Hindlimb muscle (tissue), 1 donor: ENCODE data around the gene INPP5K. TPM values are rescaled to one million over a fixed set of nuclear protein-coding genes. Genes with fewer than 3 reads are reported as not detected.

Source experiments
- DNase-seq: peaks from one replicate; pipeline ENCODE4 v3.0.0-alpha.2; 2013
- polyA plus RNA-seq: library from polyadenylated mRNA; unstranded; fragments of 120-200 nt; gene quantifications from one replicate; pipeline ENCODE4 v1.2.1, GENCODE V29; 2013; ENCODE audit not compliant: insufficient read length

INPP5K gene
- polyA plus RNA-seq, 1 donor, result 34.5 TPM

DNA sequence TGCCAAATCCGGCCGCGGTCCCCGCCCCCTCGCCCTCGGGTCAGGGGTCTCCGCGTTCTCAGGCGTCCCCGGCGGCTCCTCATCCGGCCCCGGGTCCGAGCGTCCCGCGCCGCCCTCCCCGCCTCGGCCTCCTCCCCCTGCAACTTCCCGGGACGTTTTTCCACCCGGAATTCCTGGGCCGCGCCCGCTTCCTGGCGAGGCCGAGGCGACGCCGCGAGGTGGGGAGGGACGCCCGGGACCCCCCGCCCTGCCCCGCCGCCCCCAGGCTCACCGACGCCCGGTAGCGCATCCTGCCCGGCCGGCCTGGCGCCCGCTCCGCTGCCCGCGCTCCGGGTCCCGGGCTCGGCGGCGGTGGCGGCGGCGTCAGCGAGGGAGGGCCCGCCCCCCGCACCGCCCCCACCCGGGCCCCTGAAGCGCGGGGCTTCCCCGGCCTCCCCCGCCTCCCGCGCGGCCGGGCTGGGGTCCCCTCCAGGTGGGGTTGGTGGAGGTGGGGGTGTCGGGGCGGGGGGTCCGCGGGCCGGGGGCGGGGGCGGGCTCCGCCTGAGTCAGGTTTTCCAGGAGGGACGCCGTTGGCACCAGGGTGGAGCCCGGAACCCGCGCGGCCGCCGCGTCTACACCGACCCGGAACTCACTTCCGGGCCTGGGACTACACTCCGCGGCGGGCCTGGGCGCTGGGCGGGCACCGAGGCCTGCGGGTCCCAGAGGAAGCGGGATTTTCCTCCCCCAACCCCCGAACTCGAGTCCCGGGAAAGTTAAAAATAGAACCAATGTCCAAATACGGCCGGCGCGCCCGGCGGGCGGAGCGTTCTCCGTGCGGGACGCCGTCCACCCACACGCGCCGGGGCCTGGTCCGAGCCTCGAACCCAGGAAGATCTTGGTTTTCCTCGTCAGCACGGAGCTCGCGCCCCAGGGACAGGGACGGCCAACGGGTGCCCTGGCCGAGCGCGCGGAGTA is 30.7 kb downstream of the INPP5K start:
- peak; percentile 75 for DNase-seq

GRCh38 chr17:1484676-1485422 is 31.6 kb downstream of the INPP5K start:
- no peak for DNase-seq

- no peak for DNase-seq
Observed at GRCh38 chr17:1484060-1484535, 32.3 kb downstream of the INPP5K start.

GRCh38 chr17:1482680-1483079 is 33.7 kb downstream of the INPP5K start:
- no peak for DNase-seq

GRCh38 chr17:1481736-1482135 is 34.7 kb downstream of the INPP5K start:
- DNase-seq, result no peak

GRCh38 chr17:1480747-1481465 is 35.5 kb downstream of the INPP5K start:
- no peak for DNase-seq

DNA sequence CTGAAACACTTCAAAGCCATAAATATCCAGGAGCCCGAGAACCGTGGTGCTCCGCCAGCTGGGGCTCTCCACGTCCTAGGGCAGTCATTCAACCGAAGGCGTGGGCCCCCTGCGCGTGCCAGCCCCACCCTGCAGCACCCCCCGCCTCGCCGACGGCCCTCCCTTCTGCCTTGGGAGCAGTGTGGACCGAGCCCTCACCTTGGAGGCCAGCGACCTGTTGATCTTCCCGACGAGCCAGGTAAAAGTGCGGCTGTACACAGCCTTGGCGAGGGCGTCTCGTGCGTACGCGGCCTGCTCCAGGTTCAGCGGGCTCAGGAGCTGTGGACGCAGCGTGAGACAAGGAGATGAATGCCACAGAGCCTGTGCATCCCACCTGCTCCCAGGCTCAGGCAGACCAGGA is 38.0 kb downstream of the INPP5K start:
- DNase-seq, result no peak

- no peak for DNase-seq
Observed at GRCh38 chr17:1475321-1475854, 41.0 kb downstream of the INPP5K start.

DNA sequence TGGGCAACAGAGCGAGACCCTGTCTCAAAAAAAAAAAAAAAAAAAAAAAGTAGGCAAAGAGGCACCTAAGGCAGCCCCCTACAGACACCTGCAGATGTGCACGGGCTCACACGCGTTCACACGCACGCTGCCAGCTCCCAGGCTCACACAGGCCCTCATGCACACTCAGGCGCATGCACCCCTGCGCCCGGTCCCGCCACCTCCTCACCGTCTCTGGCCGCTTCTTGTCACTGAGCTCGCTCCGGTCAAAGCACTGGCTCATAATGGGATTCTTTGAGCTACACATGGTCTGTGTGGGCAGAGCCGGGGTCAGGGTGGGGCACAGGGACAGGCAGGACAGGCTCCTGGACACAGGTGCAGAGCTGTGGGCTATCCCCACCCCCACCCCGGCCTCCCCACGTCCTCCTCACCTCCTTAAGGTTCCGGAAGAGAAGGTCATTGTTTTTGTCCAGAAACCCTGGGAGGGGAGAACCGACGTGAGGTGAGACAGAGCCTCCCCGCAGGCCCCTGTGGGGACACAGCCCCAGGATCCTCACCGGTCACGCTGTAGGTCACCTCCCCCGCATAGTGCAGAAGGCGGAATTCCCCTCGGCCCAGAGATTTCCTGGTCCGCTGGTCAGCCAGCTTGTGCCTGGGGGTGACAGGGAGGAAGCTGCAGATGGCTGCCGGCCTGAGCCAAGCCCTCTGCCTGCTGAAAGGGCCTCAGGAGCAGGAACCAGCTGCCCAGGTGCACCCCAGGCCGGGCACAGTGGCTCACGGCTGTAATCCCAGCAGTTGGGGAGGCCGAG is 41.8 kb downstream of the INPP5K start:
- no peak for DNase-seq

DNA sequence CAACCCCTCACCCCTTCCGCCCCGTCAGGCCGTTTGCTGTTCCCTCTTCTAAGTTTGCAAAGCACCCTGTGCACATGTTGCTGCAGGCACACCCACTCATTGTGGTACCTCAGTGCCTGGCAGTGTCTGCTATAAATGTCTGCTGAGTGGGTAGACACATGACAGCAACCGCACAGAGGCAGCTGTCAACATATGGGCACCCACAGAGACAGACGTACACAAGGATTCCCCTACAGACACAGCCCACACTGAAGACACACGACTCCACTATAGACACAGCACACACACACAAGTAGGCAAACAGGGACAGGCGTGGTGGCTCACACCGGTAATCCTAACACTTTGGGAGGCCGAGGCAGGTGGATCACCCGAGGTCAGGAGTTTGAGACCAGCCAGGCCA is 42.6 kb downstream of the INPP5K start:
- no peak for DNase-seq

DNA sequence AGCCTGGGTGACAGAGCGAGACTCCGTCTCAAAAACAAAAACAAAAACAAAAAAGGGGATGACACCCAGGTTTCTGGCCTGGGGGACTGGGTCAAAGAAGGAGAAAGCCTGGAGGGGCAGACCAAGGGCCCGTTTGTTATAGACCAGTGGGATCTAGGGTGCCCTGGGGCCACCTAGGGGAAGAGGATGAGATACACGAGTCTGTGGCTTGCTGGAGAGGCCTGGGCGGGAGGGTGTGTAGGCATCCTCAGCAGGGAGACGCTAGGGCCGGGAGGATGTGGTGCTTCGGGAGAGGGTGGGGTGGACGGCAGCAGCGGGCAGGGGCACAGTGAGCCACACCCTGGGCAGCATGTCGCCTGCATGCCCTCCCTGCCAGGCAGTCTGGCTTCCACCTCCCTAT is 43.2 kb downstream of the INPP5K start:
- DNase-seq, result no peak

GRCh38 chr17:1471911-1472821 is 44.2 kb downstream of the INPP5K start:
- DNase-seq, result no peak

DNA sequence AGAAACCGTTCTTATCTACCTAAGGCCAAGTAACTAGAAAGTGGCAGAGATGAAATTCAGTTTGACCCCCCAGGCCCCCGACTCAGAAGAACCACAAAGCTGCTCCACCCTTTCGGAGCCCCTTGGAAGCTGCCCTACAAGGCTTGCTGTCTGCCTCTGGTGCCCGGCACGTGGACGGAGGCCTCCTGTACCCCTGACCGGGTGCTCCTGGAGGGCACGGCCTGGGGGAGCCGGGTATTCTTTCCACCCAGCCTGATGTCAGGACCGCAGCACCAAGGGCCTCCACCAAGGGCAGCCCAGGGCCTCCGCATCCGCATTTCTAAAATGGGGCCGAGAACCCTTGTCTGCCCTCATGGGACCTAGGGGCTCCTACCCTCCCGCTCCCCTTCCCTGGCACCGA is 44.9 kb downstream of the INPP5K start:
- no peak for DNase-seq

- DNase-seq, result no peak
Observed at GRCh38 chr17:1470755-1471462, 45.5 kb downstream of the INPP5K start.

DNA sequence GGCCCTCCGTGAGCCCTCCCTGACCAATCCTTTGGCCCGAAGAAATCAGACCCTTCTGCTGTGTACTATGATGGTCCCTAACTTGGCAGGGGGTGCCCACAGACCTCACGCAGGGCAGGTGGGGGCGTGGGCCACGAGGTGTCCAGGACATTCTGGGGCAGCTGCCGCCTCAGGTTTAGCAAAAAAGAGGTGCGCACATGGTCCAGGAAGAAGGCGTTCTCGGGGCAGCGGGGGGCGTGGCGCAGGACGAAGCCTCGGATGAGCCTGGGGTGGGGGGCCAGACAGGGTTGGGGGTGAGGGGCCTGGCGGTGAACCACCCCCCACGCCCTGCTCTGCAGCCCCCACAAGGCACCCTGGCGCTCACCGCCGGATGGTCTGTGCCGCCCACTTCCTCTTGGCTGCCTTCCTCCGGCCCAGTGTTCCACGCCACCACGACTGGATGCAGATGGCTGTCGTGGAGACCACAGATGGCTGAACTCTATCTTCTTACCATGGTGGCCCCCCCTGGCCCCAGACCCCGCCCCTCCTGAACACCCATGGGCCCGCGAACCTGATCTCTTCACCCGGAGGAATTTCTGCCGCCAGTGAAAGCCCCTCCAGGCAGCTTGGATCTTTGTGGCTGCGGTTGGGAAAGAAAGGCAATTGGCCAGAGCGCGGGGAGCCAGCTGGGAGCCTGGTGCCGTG is 46.2 kb downstream of the INPP5K start:
- no peak for DNase-seq

GRCh38 chr17:1469231-1469852 is 47.1 kb downstream of the INPP5K start:
- DNase-seq, result no peak

DNA sequence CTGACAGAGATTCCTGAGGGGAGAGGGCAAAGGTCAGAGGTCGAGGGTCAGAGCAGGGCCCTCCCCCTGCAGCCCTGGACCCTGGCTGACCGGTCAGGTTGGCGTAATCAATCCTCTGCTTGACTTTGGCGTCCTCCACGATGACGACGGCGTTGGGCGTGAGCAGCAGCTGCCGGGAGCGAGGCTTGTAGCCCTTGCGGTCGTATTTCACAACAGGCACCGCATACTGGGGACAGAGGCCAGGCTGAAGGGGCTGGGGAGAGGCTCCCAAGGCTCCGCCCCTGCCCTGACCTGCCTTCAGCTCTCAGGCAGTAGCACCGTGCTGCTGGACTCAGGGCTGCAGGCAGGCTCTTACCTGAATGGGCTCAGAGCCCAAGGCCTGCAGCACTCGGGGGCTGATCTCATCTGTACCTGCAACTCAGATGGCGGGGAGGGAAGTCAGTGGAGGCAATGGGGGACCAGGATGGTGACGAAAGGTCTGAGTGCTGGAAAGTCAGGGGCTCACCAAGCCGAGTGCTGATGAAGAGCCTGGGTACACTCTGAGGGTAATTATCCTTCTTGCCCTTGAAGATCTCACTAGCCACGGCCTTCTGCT is 48.4 kb downstream of the INPP5K start:
- no peak for DNase-seq

DNA sequence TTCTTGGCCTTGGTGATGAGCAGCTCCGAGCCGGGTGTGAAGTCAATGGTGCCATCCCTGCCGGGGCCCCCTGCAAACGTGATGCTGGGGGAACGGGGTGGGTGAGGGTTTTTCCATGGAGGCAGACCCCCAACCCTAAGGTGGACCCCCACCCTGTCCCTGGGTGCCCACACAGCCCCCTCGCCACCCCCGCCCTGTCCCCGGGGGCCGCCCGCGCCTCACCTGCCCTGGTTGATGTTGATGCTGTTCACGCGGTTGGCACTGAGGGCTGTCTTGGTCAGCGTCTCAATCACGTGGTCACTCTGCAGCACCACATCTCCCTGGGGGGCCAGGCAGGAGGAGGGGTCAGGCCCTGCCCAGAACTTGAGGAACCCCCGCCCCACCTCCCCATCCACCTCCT is 49.2 kb downstream of the INPP5K start:
- no peak for DNase-seq
